Muscle layer of colon (tissue), 2 donors: ENCODE measurements around the gene MAPK8.

Source experiments
- H3K27ac ChIP-seq: one replicate; pipeline ENCODE4 v1.7.0; 2013; ENCODE audit warnings: low read depth, mild to moderate bottlenecking, low read length, moderate library complexity
- H3K27me3 ChIP-seq, 2 donors: one replicate each; pipeline ENCODE4 v1.7.0; 2013; ENCODE audit warnings: low read length in 2 of 2, mild to moderate bottlenecking in 2 of 2; ENCODE audit not compliant: insufficient read depth in 2 of 2, control insufficient read depth in 1 of 2
- H3K36me3 ChIP-seq: one replicate; pipeline ENCODE4 v1.7.0; 2013; ENCODE audit warnings: mild to moderate bottlenecking, low read length; ENCODE audit not compliant: insufficient read depth
- H3K4me1 ChIP-seq: one replicate; pipeline ENCODE4 v1.7.0; 2013; ENCODE audit warnings: mild to moderate bottlenecking, low read length; ENCODE audit not compliant: insufficient read depth
- H3K4me3 ChIP-seq, 2 donors: one replicate each; pipeline ENCODE4 v1.7.0; 2013; ENCODE audit warnings: low read length in 2 of 2, low read depth in 1 of 2, mild to moderate bottlenecking in 1 of 2, moderate library complexity in 1 of 2
- H3K9ac ChIP-seq: one replicate; pipeline ENCODE4 v1.7.0; 2013; ENCODE audit warnings: low read length
- H3K9me3 ChIP-seq: one replicate; pipeline ENCODE4 v1.7.0; 2013; ENCODE audit warnings: mild to moderate bottlenecking, low read length
- donor health status: abdominal sarcoma.
- donor health status: Adenocarcinoma of cecum.

Gene MAPK8

DNA sequence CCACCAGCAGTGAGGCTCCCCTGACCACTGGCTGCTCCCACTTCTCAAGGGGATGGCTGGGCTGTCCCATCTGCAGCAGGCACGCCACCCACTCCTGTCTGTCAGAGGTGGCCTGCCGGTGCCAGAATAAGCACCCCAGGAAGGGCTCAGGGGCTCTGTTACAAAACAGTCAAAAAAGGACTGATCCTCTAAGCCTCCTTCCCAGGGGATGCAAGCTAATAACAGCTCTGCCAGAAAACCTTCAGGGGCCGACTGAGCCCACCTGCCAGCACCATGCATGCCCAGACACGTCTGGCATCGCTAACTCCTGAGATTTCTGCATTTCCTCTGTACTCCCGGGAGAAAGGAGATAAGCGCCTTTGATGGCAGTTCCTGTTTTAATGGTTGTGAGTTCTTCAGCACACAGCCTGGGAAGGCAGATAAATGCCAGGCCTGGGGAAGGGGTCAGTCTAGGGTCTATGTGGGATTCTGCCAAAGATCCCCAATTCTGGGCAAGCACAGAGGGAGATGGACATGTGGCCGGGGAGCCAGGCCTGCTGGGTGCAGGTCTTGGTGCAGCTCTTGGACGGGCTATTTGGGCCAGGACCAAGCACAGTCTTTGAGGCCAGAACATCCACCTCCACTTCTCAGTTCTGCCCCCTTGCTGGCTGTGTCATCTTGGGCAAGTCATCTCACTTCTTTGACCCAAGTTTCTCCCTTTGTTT lies 170.0 kb downstream of the MAPK8 start:
- no peak overlapping the region for H3K9ac ChIP-seq
- no peaks in the 10 kb centered on the region for H3K27me3 ChIP-seq
- no peak overlapping the region for H3K27ac ChIP-seq
- no peak overlapping the region for H3K4me3 ChIP-seq
- H3K4me1 ChIP-seq = no peaks in the 10 kb centered on the region
- no peaks in the 10 kb centered on the region for H3K36me3 ChIP-seq
- no peaks in the 10 kb centered on the region for H3K9me3 ChIP-seq

GRCh38 chr10:48477141-48477540 lies 170.7 kb downstream of the MAPK8 start:
- Histone ChIP-seq H3K27me3 (no peaks in the 10 kb centered on the region), H3K4me3 (no peak overlapping the region), H3K36me3 (no peaks in the 10 kb centered on the region), H3K4me1 (no peaks in the 10 kb centered on the region), H3K27ac (no peak overlapping the region), H3K9ac (no peak overlapping the region), H3K9me3 (no peaks in the 10 kb centered on the region)

- Histone ChIP-seq H3K36me3 (no peaks in the 10 kb centered on the region), H3K27ac (no peak overlapping the region), H3K4me1 (no peaks in the 10 kb centered on the region), H3K9ac (no peak overlapping the region), H3K27me3 (no peaks in the 10 kb centered on the region), H3K4me3 (no peak overlapping the region), H3K9me3 (no peaks in the 10 kb centered on the region)
Measured at GRCh38 chr10:48477616-48478015, 171.1 kb downstream of the MAPK8 start.

DNA sequence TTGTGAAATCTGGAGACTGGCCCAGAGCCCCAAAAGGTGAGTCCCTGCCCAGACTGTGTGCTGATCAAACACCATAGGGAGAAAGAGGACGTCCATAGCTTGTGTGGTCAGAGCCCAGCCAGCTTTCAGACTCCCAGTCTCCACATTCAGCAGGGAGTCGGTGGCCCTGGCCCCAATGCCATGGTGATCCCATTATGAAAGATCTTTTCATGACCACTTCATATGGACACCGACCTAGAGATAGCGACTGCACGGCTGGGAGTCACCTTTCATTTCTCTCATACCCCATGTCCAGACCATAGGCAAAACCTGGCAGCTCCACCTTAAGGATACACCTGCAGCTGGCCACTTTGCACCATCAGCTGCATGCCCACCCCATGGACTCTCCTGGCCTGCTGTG lies 172.0 kb downstream of the MAPK8 start:
- Histone ChIP-seq H3K27me3 (no peaks in the 10 kb centered on the region), H3K4me3 (no peak overlapping the region), H3K27ac (no peak overlapping the region), H3K36me3 (no peaks in the 10 kb centered on the region), H3K4me1 (no peaks in the 10 kb centered on the region), H3K9me3 (no peaks in the 10 kb centered on the region), H3K9ac (no peak overlapping the region)

DNA sequence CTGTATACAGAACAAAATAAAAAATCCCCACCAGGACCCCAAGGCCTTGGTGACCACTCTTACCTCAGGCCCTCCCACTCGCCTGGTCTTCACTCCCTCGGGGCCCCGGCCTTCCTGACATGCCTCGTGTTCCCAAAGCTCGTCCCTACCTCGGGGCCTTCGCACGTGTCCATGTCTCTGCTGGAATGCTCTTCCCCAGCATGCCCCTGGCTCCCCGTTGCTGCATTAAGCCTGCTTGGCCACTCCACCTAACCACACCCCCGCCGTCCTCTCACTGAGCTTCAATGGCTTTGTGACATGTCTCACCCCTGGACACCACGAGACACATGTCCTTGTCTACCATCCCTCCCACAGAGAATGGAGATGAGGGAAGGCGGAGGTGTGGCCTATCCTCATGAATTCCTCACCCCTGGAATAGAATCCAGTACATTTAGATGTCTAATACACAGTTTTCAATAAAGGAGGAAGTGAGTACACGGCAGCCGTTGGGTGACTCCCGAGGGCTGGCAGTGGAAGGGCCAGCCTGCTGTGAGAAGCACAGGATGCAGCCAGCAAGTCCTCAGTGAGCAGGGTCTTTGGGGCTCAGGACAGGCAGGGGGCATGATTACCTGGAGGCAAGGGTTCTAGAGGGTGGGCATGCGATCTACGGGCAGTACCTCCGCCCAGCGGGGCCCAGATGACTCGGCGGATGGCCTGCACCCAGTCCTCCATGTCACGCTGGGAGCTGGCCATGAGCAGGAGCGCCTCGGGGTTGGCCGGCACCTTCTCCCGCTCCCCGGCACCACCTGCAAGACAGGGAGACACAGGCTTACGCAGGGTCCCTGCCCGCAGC lies 172.7 kb downstream of the MAPK8 start:
- no peak overlapping the region for H3K9ac ChIP-seq
- H3K36me3 ChIP-seq = no peaks in the 10 kb centered on the region
- no peak overlapping the region for H3K27ac ChIP-seq
- H3K27me3 ChIP-seq = no peaks in the 10 kb centered on the region
- no peaks in the 10 kb centered on the region for H3K4me1 ChIP-seq
- no peaks in the 10 kb centered on the region for H3K9me3 ChIP-seq
- H3K4me3 ChIP-seq = no peak overlapping the region

GRCh38 chr10:48480397-48481374 lies 174.2 kb downstream of the MAPK8 start:
- no peaks in the 10 kb centered on the region for H3K9me3 ChIP-seq
- H3K4me1 ChIP-seq = no peaks in the 10 kb centered on the region
- no peak overlapping the region for H3K9ac ChIP-seq
- H3K27me3 ChIP-seq = no peaks in the 10 kb centered on the region
- H3K36me3 ChIP-seq = no peaks in the 10 kb centered on the region
- H3K4me3 ChIP-seq = no peak overlapping the region
- H3K27ac ChIP-seq = no peak overlapping the region

DNA sequence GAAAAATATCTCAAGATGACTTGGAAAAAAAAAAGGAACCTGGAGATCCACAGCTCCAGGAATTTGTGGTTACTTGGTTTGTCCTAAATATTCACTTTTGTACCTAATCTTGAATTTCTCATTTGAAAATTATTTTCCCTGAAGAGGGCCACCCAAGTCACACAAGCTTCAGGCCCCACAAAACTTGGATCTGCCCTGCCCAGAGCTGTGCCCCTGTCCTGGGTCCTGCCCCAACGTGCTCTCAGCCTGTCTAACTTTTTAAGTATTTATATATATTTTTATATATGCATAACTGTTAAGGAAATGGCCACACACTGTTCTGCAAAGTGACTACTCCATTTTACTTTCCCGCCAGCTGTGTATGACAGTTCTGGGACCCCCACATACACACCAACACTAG lies 174.9 kb downstream of the MAPK8 start:
- Histone ChIP-seq H3K27me3 (no peaks in the 10 kb centered on the region), H3K9ac (no peak overlapping the region), H3K4me1 (no peaks in the 10 kb centered on the region), H3K36me3 (no peaks in the 10 kb centered on the region), H3K9me3 (no peaks in the 10 kb centered on the region), H3K4me3 (no peak overlapping the region), H3K27ac (no peak overlapping the region)

GRCh38 chr10:48482207-48482606 lies 175.7 kb downstream of the MAPK8 start:
- H3K4me3 ChIP-seq = no peak overlapping the region
- H3K9me3 ChIP-seq = no peaks in the 10 kb centered on the region
- H3K9ac ChIP-seq = no peak overlapping the region
- no peak overlapping the region for H3K27ac ChIP-seq
- no peaks in the 10 kb centered on the region for H3K27me3 ChIP-seq
- H3K36me3 ChIP-seq = no peaks in the 10 kb centered on the region
- no peaks in the 10 kb centered on the region for H3K4me1 ChIP-seq

DNA sequence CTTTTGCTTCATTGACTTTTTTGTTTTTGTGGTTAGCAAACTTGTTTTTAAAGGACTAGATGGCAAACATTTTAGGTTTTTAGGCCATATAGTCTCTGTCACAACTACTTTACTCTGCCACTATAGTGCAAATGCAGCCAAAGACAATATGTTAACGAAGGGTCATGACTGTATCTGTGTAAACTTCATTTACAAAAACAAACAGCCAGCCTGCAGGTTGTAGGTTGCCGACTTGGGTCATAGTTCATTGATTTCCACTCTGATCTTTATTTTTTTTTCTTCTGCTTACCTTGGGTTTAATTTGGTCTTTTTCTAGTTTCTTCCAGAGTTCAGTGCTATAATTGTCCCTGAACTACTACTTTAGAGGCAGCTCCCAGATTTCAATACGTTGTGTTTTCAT lies 178.4 kb downstream of the MAPK8 start:
- no peak overlapping the region for H3K4me3 ChIP-seq
- H3K36me3 ChIP-seq = no peaks in the 10 kb centered on the region
- no peak overlapping the region for H3K9ac ChIP-seq

GRCh38 chr10:48485711-48486110 lies 179.2 kb downstream of the MAPK8 start:
- Histone ChIP-seq H3K9me3 (no peaks in the 10 kb centered on the region), H3K4me3 (no peak overlapping the region), H3K4me1 (no peaks in the 10 kb centered on the region), H3K9ac (no peak overlapping the region), H3K27ac (no peak overlapping the region), H3K27me3 (no peaks in the 10 kb centered on the region), H3K36me3 (no peaks in the 10 kb centered on the region)

More for the DNA sequence above, 178.4 kb downstream of the MAPK8 start:
- Histone ChIP-seq H3K27ac (no peak overlapping the region), H3K4me1 (no peaks in the 10 kb centered on the region), H3K27me3 (no peaks in the 10 kb centered on the region), H3K9me3 (no peaks in the 10 kb centered on the region)

DNA sequence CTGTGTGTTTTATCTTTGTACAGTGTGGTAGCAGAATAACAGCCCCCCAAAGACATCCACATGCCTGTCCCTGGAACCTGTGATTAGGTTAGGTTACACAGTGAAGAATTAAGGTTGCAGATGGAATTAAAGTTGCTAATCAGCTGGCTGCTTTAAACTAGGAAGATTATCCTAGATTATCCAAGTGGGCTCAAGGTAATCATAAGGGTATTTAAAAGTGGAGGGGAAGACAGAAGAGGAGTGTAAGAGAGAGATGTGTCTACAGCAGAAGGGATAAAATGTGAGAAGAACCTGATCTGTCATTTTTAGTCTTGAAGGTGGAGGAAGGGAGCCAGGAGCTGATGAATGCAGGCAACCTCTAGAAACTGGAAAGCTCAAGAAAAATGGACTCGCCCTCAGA lies 180.8 kb downstream of the MAPK8 start:
- Histone ChIP-seq H3K27ac (no peak overlapping the region), H3K27me3 (no peaks in the 10 kb centered on the region), H3K36me3 (no peaks in the 10 kb centered on the region), H3K9ac (no peak overlapping the region), H3K4me3 (no peak overlapping the region), H3K9me3 (no peaks in the 10 kb centered on the region), H3K4me1 (no peaks in the 10 kb centered on the region)
